Measurements from ENCODE around the gene TULP1.
"Not testable (repeated sequence)": the region's sequence is repeated elsewhere in the genome, so short reads cannot be mapped to it uniquely, and the experiment has no call there.

The TULP1 gene

GRCh38 chr6:35519313-35520015, 6.8 kb upstream of the TULP1 start:
- no peak for TF ChIP-seq EZH2phosphoT487 (conservative IDR thresholded peaks at IDR 0.05; ENCODE audit: low read length)
- no peak for TF ChIP-seq CTCF (IDR thresholded peaks at IDR 0.05; ENCODE audit: insufficient read depth, low read length, poor library complexity, severe bottlenecking)
- Histone ChIP-seq H2AFZ (ENCODE audit: low read depth, low read length, severe bottlenecking) (no peak overlapping the region), H3K9me3 (ENCODE audit: insufficient read depth, low read length) (no peaks in the 10 kb centered on the region), H4K20me1 (ENCODE audit: low read depth, low read length) (no peaks in the 10 kb centered on the region), H3K4me3 (ENCODE audit: insufficient read depth, low read length, poor library complexity, severe bottlenecking) (no peak overlapping the region), H3K9me2 (replicated peaks; ENCODE audit: insufficient read depth, low read length) (no peaks in the 10 kb centered on the region), H3K9ac (ENCODE audit: low read length) (no peak overlapping the region), H3F3A (ENCODE audit: insufficient read depth) (no peaks in the 10 kb centered on the region), H3K36me3 (ENCODE audit: low read length) (no peaks in the 10 kb centered on the region), H3K79me2 (ENCODE audit: insufficient read depth, low read length) (no peaks in the 10 kb centered on the region), H3K27me3 (ENCODE audit: low read length) (no peaks in the 10 kb centered on the region), H3K4me2 (ENCODE audit: low read depth, low read length, poor library complexity, severe bottlenecking) (no peak overlapping the region), H3K27ac (ENCODE audit: low read depth, low read length) (no peak overlapping the region)

- Histone ChIP-seq H3K79me2 (ENCODE audit: insufficient read depth, low read length) (no peaks in the 10 kb centered on the region), H4K20me1 (ENCODE audit: low read depth, low read length) (no peaks in the 10 kb centered on the region), H2AFZ (ENCODE audit: low read depth, low read length, severe bottlenecking) (no peak overlapping the region), H3F3A (ENCODE audit: insufficient read depth) (no peaks in the 10 kb centered on the region), H3K9me3 (ENCODE audit: insufficient read depth, low read length) (no peaks in the 10 kb centered on the region), H3K36me3 (ENCODE audit: low read length) (no peaks in the 10 kb centered on the region), H3K4me2 (ENCODE audit: low read depth, low read length, poor library complexity, severe bottlenecking) (no peak overlapping the region), H3K9me2 (replicated peaks; ENCODE audit: insufficient read depth, low read length) (no peaks in the 10 kb centered on the region), H3K27ac (ENCODE audit: low read depth, low read length) (no peak overlapping the region), H3K4me3 (ENCODE audit: insufficient read depth, low read length, poor library complexity, severe bottlenecking) (no peak overlapping the region), H3K9ac (ENCODE audit: low read length) (no peak overlapping the region), H3K27me3 (ENCODE audit: low read length) (no peaks in the 10 kb centered on the region)
- TF ChIP-seq EZH2phosphoT487 (conservative IDR thresholded peaks at IDR 0.05; ENCODE audit: low read length) (no peak), CTCF (IDR thresholded peaks at IDR 0.05; ENCODE audit: insufficient read depth, low read length, poor library complexity, severe bottlenecking) (no peak)
Observed at GRCh38 chr6:35518566-35519312, 6.0 kb upstream of the TULP1 start.

GRCh38 chr6:35517978-35518377, 5.3 kb upstream of the TULP1 start:
- H3K4me2 ChIP-seq (ENCODE audit: low read depth, low read length, poor library complexity, severe bottlenecking); H4K20me1 ChIP-seq (ENCODE audit: low read depth, low read length); H3K9ac ChIP-seq (ENCODE audit: low read length); H2AFZ ChIP-seq (ENCODE audit: low read depth, low read length, severe bottlenecking); H3F3A ChIP-seq (ENCODE audit: insufficient read depth); H3K4me3 ChIP-seq (ENCODE audit: insufficient read depth, low read length, poor library complexity, severe bottlenecking); H3K27ac ChIP-seq (ENCODE audit: low read depth, low read length); H3K36me3 ChIP-seq (ENCODE audit: low read length); H3K27me3 ChIP-seq (ENCODE audit: low read length); H3K9me3 ChIP-seq (ENCODE audit: insufficient read depth, low read length); H3K9me2 ChIP-seq (replicated peaks; ENCODE audit: insufficient read depth, low read length); H3K79me2 ChIP-seq (ENCODE audit: insufficient read depth, low read length): not testable (repeated sequence)

GRCh38 chr6:35516712-35517111, 4.0 kb upstream of the TULP1 start:
- no peaks in the 10 kb centered on the region for H3K79me2 ChIP-seq (ENCODE audit: insufficient read depth, low read length)
- no peaks in the 10 kb centered on the region for H3K9me2 ChIP-seq (replicated peaks; ENCODE audit: insufficient read depth, low read length)
- no peaks in the 10 kb centered on the region for H4K20me1 ChIP-seq (ENCODE audit: low read depth, low read length)
- H3K4me2 ChIP-seq (ENCODE audit: low read depth, low read length, poor library complexity, severe bottlenecking) = no peak overlapping the region
- no peak overlapping the region for H2AFZ ChIP-seq (ENCODE audit: low read depth, low read length, severe bottlenecking)
- no peak overlapping the region for H3K27ac ChIP-seq (ENCODE audit: low read depth, low read length)
- H3K9ac ChIP-seq (ENCODE audit: low read length) = no peak overlapping the region
- H3K36me3 ChIP-seq (ENCODE audit: low read length) = no peaks in the 10 kb centered on the region
- TF ChIP-seq EZH2phosphoT487 (conservative IDR thresholded peaks at IDR 0.05; ENCODE audit: low read length) (no peak), CTCF (IDR thresholded peaks at IDR 0.05; ENCODE audit: insufficient read depth, low read length, poor library complexity, severe bottlenecking) (no peak)
- no peaks in the 10 kb centered on the region for H3K9me3 ChIP-seq (ENCODE audit: insufficient read depth, low read length)
- no peaks in the 10 kb centered on the region for H3K27me3 ChIP-seq (ENCODE audit: low read length)
- no peak overlapping the region for H3K4me3 ChIP-seq (ENCODE audit: insufficient read depth, low read length, poor library complexity, severe bottlenecking)
- H3F3A ChIP-seq (ENCODE audit: insufficient read depth) = no peaks in the 10 kb centered on the region

GRCh38 chr6:35515939-35516338, 3.2 kb upstream of the TULP1 start:
- not testable (repeated sequence) for H3K4me2 ChIP-seq (ENCODE audit: low read depth, low read length, poor library complexity, severe bottlenecking); H4K20me1 ChIP-seq (ENCODE audit: low read depth, low read length); H3K27me3 ChIP-seq (ENCODE audit: low read length); H3K9me2 ChIP-seq (replicated peaks; ENCODE audit: insufficient read depth, low read length); H3K9me3 ChIP-seq (ENCODE audit: insufficient read depth, low read length); H3K4me3 ChIP-seq (ENCODE audit: insufficient read depth, low read length, poor library complexity, severe bottlenecking); H3F3A ChIP-seq (ENCODE audit: insufficient read depth); H3K79me2 ChIP-seq (ENCODE audit: insufficient read depth, low read length); H3K9ac ChIP-seq (ENCODE audit: low read length); H3K27ac ChIP-seq (ENCODE audit: low read depth, low read length); H3K36me3 ChIP-seq (ENCODE audit: low read length); H2AFZ ChIP-seq (ENCODE audit: low read depth, low read length, severe bottlenecking)

Data from SU-DHL-6 (cell line).